ENCODE measurements around the gene VWCE. TPM values are rescaled to one million over a fixed set of nuclear protein-coding genes. Genes with fewer than 3 reads are reported as not detected.

Gene VWCE
- total and polyA plus RNA-seq, 2 donors from 2014 or later: 0.32 to 1.2 TPM

- Histone ChIP-seq H3K27ac (ENCODE audit: low read depth in 2 of 2, low read length in 2 of 2) (no peak overlapping the region), H3K27me3 (ENCODE audit: control insufficient read depth, insufficient read depth, low read length) (no peaks in the 10 kb centered on the region), H3K36me3 (ENCODE audit: control insufficient read depth in 2 of 3, insufficient read depth in 3 of 3, low read length in 3 of 3) (no peaks in the 10 kb centered on the region), H3K4me3 (ENCODE audit: low read length in 3 of 3) (no peak overlapping the region), H3K4me1 (ENCODE audit: control insufficient read depth in 2 of 3, insufficient read depth in 2 of 3, low read depth in 1 of 3, low read length in 3 of 3) (no peaks in the 10 kb centered on the region), H3K9ac (ENCODE audit: low read length in 3 of 3) (no peak overlapping the region), H3K9me3 (ENCODE audit: control insufficient read depth in 2 of 3, insufficient read depth in 1 of 3, low read length in 3 of 3) (no peaks in the 10 kb centered on the region)
- no peak for TF ChIP-seq CTCF (IDR thresholded peaks at IDR 0.05; ENCODE audit: borderline replicate concordance, extremely low read depth, insufficient read depth)
- DNase-seq: no peak
- intact Hi-C loops (cut with DNase I): no loop called here
- no peak for FAIRE-seq
These were observed 26.4 kb downstream of the VWCE start for GRCh38 chr11:61268588-61269250.

- no peak overlapping the region for H3K9ac ChIP-seq (ENCODE audit: low read length in 3 of 3)
- no peak for FAIRE-seq
- no peak for DNase-seq
These were observed 27.7 kb downstream of the VWCE start for GRCh38 chr11:61267437-61267841.

GRCh38 chr11:61266602-61267001 is 28.5 kb downstream of the VWCE start:
- DNase-seq (no peak), FAIRE-seq (no peak)
- Histone ChIP-seq H3K36me3 (ENCODE audit: control insufficient read depth in 2 of 3, insufficient read depth in 3 of 3, low read length in 3 of 3) (no peaks in the 10 kb centered on the region), H3K9ac (ENCODE audit: low read length in 3 of 3) (no peak overlapping the region), H3K9me3 (ENCODE audit: control insufficient read depth in 2 of 3, insufficient read depth in 1 of 3, low read length in 3 of 3) (no peaks in the 10 kb centered on the region), H3K4me3 (ENCODE audit: low read length in 3 of 3) (no peak overlapping the region), H3K27me3 (ENCODE audit: control insufficient read depth, insufficient read depth, low read length) (no peaks in the 10 kb centered on the region), H3K27ac (ENCODE audit: low read depth in 2 of 2, low read length in 2 of 2) (no peak overlapping the region), H3K4me1 (ENCODE audit: control insufficient read depth in 2 of 3, insufficient read depth in 2 of 3, low read depth in 1 of 3, low read length in 3 of 3) (no peaks in the 10 kb centered on the region)
- TF ChIP-seq CTCF (IDR thresholded peaks at IDR 0.05; ENCODE audit: borderline replicate concordance, extremely low read depth, insufficient read depth): no peak
- intact Hi-C loops (cut with DNase I): no loop called here

More at GRCh38 chr11:61267437-61267841, 27.7 kb downstream of the VWCE start:
- no peak overlapping the region for H3K4me3 ChIP-seq (ENCODE audit: low read length in 3 of 3)
- no peaks in the 10 kb centered on the region for H3K27me3 ChIP-seq (ENCODE audit: control insufficient read depth, insufficient read depth, low read length)
- intact Hi-C loops (cut with DNase I): no loop called here
- TF ChIP-seq CTCF (IDR thresholded peaks at IDR 0.05; ENCODE audit: borderline replicate concordance, extremely low read depth, insufficient read depth): no peak
- no peak overlapping the region for H3K27ac ChIP-seq (ENCODE audit: low read depth in 2 of 2, low read length in 2 of 2)
- H3K4me1 ChIP-seq (ENCODE audit: control insufficient read depth in 2 of 3, insufficient read depth in 2 of 3, low read depth in 1 of 3, low read length in 3 of 3): no peaks in the 10 kb centered on the region
- no peaks in the 10 kb centered on the region for H3K36me3 ChIP-seq (ENCODE audit: control insufficient read depth in 2 of 3, insufficient read depth in 3 of 3, low read length in 3 of 3)
- no peaks in the 10 kb centered on the region for H3K9me3 ChIP-seq (ENCODE audit: control insufficient read depth in 2 of 3, insufficient read depth in 1 of 3, low read length in 3 of 3)

- Histone ChIP-seq H3K9me3 (ENCODE audit: control insufficient read depth in 2 of 3, insufficient read depth in 1 of 3, low read length in 3 of 3) (no peaks in the 10 kb centered on the region), H3K36me3 (ENCODE audit: control insufficient read depth in 2 of 3, insufficient read depth in 3 of 3, low read length in 3 of 3) (no peaks in the 10 kb centered on the region), H3K27ac (ENCODE audit: low read depth in 2 of 2, low read length in 2 of 2) (no peak overlapping the region), H3K4me1 (ENCODE audit: control insufficient read depth in 2 of 3, insufficient read depth in 2 of 3, low read depth in 1 of 3, low read length in 3 of 3) (no peaks in the 10 kb centered on the region), H3K4me3 (ENCODE audit: low read length in 3 of 3) (no peak overlapping the region), H3K27me3 (ENCODE audit: control insufficient read depth, insufficient read depth, low read length) (no peaks in the 10 kb centered on the region), H3K9ac (ENCODE audit: low read length in 3 of 3) (no peak overlapping the region)
- DNase-seq: no peak
- TF ChIP-seq CTCF (IDR thresholded peaks at IDR 0.05; ENCODE audit: borderline replicate concordance, extremely low read depth, insufficient read depth): no peak
- intact Hi-C loops (cut with DNase I): no loop called here
- FAIRE-seq: no peak
These were observed 29.8 kb downstream of the VWCE start for GRCh38 chr11:61265357-61265756.
